Fibroblast of pulmonary artery (primary cell): ENCODE results near the gene LAMTOR5.

ENCODE experiments used
- DNase-seq: peaks from one replicate; pipeline ENCODE4 v3.0.0-alpha.2; 2010; ENCODE audit warnings: low read depth
- H3K4me3 ChIP-seq: replicated peaks from 2 replicates; pipeline ENCODE4 v1.5.1; 2011; ENCODE audit warnings: low read depth, mild to moderate bottlenecking, control low read depth, low read length, moderate library complexity
- CTCF ChIP-seq: IDR thresholded peaks from 2 replicates; pipeline ENCODE4 v1.5.1; 2011; ENCODE audit warnings: mild to moderate bottlenecking, control low read depth, low read length, inconsistent platforms; ENCODE audit errors: missing control alignments

Gene LAMTOR5

GRCh38 chr1:110407260-110408210 is at the start of gene LAMTOR5:
TSS of gene LAMTOR5 (minus strand) at chr1:110407694. CDS start at chr1:110407620, 74 bp downstream.
- peak within 1 kb of the TSS; percentile 94 for H3K4me3 ChIP-seq
- no peak for TF ChIP-seq CTCF
- DNase-seq = peak; percentile 93

GRCh38 chr1:110457206-110457605 is 49.7 kb upstream of the LAMTOR5 start:
- no peak for DNase-seq
- H3K4me3 ChIP-seq = no peak overlapping the region
- TF ChIP-seq CTCF = no peak

GRCh38 chr1:110455151-110455550 is 47.7 kb upstream of the LAMTOR5 start:
- no peak for DNase-seq
- peak; percentile 3 for TF ChIP-seq CTCF
- H3K4me3 ChIP-seq = no peak overlapping the region

GRCh38 chr1:110454328-110454727 is 46.8 kb upstream of the LAMTOR5 start:
- H3K4me3 ChIP-seq = no peak overlapping the region
- no peak for TF ChIP-seq CTCF
- no peak for DNase-seq

- no peak for TF ChIP-seq CTCF
- DNase-seq = no peak
- H3K4me3 ChIP-seq = no peak overlapping the region
Measured at GRCh38 chr1:110453829-110454228, 46.3 kb upstream of the LAMTOR5 start.

GRCh38 chr1:110452330-110452729 is 44.8 kb upstream of the LAMTOR5 start:
- H3K4me3 ChIP-seq = no peak overlapping the region
- no peak for TF ChIP-seq CTCF
- no peak for DNase-seq

- TF ChIP-seq CTCF = no peak
- no peak within 1 kb of the TSS for H3K4me3 ChIP-seq
- no peak for DNase-seq
Measured at GRCh38 chr1:110450929-110451328, 43.4 kb upstream of the LAMTOR5 start, which contains the start of gene PROK1. TSS of gene PROK1 (plus strand) at chr1:110451149. CDS start at chr1:110451217, 68 bp downstream.
